HG03575 (cell line): ENCODE measurements around the gene NKTR.
"Not testable (repeated sequence)": the region's sequence is repeated elsewhere in the genome, so short reads cannot be mapped to it uniquely, and the experiment has no call there.

Experiments
- ATAC-seq: cut with Tn5 transposase; IDR thresholded peaks from one replicate; pipeline ENCODE4 v1.9.1; 2021; ENCODE audit not compliant: unreplicated experiment, insufficient number of reproducible peaks, low FRiP score; ENCODE audit errors: extremely low read depth

Gene NKTR

DNA sequence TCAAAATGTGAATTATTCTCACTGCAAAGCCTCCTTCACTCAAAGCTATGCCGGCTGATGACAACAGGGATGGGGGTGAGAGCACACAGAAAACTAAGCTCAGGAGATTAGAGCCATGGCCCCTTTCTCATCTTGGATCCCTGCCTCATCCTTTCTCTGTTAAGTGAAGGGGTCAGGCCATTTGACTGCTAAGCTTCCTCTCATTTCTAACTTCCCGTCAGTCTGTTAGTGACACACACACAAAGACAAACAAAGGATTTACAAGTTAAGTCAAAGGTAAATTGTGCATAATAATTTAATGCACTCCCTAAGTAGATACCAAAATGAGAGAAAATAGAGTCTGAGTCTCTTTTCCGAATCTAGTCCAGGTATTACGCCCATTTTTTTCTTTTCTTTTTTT lies 8.7 kb upstream of the NKTR start:
- no peak for ATAC-seq

DNA sequence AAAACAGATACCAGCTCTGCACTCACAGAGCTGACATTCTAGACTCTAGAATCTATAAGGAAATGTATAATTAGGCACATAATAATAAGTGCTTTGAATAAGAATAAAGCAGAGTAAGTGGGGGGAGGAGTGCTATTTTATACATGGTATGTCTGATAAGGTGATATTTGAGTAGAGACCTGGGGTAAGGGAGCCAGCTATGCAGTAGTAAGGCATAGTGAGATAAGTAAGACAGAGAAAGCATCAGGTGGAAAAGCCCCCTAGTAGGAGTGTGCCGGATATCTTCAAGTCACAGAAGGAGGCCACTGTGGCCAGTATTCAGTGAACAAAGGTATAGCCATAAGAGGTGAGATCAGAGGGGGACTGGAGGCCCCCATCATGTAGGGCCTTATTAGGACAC lies 6.9 kb upstream of the NKTR start:
- ATAC-seq = no peak

DNA sequence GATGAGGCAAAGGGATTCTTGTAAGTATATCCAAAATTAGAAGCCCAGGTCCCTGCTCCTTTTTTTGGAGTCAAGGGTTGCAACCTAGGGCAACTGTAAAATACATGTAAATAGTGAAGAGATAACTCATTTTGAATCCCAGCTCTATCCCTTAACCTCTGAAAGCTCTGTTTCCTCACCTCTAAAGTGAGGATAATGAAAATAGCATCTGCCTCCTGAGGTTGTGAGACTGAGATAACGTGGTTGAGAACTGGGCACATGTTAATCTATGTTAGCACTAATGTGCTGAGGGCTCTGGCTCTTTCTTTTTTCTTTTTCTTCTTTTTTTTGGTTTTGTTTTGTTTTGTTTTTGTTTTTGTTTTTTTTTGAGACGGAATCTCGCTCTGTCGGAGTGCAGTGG lies 4.8 kb upstream of the NKTR start:
- no peak for ATAC-seq

DNA sequence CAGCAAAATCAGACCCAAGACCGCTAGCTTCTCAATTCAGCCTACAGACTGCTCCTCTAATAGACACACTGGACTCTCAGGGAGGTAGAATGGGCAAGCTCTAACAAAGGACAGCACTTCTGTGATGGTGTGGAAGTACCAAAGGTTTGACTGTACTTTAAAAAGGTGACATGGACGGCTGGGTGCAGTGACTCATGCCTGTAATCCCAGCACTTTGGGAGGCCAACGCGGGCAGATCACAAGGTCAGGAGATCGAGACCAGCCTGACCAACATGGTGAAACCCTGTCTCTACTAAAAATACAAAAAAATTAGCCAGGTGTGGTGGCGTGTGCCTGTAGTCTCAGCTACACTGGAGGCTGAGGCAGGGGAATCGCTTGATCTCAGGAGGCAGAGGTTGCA lies 3.4 kb upstream of the NKTR start:
- ATAC-seq = not testable (repeated sequence)

DNA sequence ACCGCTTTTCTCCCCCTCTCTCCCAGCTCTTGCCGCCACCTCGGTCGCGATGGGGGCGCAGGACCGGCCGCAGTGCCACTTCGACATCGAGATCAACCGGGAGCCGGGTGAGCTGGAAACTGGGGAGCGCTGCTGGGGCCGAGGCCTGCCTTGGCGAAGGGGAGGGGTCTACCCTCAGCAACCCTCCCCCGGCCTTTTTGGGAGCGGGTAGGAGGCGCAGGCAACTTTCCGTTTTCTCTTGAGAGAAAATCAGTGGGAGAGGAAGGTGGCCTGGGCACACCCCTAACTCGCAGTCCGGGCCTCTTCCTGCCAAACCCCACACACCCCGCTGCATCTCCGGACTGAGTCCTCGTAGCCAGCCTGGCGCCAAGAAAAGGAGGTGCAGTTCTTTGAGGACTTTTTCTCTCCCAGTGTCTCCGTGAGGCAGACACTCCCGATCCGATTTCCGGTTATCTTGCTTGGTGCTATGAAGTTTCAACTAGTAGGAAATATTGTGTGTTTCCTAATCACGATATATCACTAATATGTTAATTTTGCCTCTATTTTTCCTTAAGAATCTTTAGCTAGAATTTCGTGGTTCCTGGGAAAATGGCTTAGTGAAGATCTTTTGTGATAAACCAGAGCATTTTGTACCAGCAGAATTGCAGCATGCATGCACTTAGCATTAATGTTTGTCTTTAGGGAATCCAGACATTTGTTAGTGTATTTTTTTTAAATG lies 631 bp downstream of the NKTR start:
- ATAC-seq = no peak

DNA sequence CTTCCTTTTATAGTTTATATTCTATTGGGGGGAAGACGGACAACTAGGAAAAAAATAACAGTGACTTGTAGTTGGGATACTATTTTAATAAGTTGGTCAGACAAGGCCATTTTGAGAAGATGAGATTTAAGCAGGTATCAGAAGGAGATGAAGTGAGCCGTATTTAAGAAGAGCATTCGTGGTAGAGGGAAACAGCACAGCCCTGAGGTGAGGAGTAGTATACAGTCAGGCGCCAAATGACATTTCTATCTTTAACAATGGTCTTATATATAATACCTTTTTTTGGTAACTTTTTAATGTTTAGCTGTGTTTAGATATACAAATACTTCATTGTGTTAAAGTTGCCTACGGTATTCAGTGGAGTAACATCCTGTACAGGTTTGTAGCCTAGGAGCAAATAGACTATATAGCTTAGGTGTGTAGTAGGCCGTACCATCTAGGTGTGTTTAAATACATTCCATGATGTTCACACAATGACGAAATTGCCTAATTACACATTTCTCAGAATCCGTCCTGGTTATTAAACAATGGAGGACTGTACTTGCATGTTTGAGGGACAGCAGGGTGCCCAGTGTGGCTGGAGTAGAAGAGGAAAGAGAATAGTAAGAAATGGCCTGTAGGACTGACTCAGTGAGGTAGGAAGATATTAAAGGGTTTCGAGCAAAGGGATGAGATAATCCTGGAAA lies 1.6 kb downstream of the NKTR start:
- ATAC-seq = no peak

DNA sequence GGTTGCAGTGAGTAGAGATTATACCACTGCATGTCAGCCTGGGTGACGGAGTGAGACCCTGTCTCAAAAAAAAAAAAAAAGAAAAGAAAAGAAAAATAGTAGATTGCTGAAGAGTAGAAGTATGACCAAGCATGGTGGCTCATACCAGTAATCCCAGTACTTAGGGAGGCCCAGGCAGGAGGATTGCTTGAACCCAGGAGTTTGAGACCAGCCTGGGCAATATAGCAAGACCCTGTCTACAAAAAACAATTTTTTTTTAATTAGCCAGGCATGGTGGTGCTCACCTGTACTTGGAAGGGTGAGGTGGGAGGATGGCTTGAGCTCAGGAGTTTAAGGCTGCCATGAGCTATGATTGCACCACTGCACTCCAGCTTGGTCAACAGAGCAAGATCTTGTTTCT lies 2.5 kb downstream of the NKTR start:
- no peak for ATAC-seq

DNA sequence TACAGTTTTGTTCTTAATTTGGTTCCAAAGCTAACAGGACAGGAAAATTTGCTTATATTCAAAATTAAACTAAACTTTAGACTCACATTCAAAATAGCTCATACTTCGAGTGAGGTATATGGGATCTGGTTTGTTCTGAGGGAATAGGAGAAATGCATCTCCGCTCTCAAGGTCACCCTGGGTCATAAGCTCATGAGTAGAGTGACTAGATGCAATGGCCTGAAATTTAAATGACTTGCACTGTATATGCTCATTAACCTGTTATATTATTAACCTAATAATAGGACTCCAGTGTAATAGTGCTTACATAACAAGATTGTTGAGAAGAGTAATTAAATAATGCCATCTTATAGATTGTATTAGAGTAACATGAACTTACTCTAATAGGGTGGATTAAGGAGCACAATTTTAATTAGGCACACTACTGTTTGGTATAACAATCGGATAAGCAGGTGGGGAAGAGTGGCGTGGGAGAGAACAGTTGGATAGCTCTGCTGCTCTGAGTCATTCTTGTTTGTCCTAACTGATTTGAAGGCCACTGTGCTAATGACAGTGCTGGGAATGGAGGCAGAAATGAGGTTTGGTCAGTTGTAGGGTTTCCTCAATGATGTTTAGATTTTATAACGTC lies 5.2 kb downstream of the NKTR start:
- ATAC-seq = no peak

DNA sequence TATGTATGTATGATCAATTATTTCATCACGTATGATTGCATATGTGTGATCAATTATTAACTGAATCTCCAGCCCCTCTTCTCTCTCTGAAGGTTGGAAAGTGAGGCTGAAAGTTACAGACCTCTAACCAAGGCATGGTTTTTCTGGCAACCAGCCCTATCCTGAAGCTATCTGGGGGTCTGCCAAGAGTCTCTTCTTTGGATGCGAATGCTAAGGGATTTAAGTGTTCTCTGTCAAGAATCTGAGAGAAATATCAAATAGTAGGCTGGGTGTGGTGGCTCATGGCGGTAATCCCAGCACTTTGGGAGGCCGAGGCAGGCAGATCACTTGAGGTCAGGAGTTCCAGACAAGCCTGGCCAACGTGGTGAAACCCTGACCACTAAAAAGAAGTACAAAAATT lies 8.1 kb downstream of the NKTR start:
- no peak for ATAC-seq

DNA sequence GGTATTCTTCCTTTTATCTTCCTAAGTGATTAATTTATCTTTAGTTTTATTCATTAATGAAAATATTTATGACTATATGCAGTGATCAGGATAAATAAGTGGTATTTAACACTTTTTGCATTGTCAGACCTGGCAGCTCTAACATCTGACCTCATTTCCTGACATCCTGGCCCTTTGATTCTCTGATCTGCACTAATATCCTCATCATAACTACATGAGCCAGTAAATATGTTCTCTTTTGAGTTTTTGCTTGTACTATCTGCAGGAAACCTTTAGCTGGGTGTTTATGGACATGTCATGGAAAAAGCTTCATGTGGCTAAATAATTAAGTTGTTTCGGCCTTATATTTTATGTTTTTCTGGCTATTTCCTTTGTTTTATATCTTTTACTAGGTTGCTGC lies 10.5 kb downstream of the NKTR start:
- no peak for ATAC-seq

DNA sequence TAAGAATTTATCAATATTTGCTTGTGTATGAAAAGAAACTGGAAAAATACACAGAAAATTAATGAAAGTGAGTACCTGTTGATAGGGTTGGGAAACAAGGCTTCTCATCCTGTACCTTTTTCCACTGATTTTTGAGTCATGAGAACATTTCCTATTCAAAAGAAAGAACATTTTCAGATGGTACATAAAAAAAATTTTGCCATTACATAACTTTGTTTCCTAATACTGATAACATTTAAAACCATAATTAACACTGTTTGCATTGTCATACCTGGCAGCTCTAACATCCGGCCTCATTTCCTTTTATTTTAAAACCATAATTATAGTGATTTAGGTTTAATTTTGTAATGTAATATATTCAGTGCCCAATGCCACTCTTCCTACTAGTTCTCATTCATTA lies 11.7 kb downstream of the NKTR start:
- ATAC-seq = no peak

DNA sequence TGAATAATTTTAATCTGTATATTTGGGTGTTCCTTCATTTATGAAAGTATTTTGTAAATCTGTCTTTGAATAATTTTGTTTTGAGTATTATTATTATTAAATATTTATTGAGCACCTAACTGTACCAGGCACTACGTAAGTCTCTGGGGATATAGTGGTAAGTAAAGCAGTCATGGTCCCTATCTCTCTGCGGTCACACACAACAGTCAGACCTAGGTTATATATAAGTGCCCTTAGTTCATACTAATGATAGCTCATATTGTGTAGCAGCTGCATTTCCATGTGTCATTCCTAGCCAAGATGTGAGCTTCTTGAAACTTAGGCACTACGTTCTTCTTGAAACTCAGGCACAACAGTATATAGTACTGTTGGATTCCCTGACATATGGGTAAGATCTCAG lies 12.4 kb downstream of the NKTR start:
- ATAC-seq = no peak

DNA sequence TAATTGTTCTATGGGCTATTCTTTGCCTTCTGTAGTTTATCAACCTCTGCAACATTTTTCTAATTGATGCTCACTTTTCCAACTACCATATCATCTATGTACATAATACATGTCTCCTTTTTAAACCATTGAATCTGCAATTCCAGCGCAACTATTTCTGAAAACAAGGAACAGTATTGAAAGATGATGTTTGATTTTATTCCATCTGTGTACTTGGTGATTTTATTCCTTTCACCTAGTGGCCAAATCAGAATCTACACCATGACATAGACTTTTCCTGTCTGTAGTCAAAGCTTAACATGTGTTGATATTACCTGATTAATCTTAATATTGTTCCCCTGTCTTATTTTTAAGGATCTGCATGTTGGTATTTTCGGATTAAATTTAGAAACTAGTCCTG lies 13.0 kb downstream of the NKTR start:
- no peak for ATAC-seq

DNA sequence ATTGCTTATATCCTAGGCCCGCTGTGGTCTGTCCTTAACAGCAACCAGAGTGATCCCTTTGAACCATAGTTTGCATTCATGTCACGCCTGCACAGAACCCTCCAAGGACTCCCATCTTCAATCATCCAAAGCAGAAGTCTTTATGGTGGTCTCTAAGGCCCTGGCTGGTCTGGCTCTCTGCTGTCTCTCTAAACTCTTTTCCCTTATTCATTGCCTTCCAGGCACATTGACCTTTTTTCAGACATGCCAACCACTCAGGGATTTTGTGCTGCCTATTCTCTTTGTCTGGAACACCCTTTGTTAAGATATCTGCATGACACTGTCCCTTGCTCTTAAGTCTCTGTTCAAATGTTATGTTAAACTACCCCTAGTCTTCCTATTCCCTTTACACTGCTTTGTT lies 31.1 kb downstream of the NKTR start:
- no peak for ATAC-seq

DNA sequence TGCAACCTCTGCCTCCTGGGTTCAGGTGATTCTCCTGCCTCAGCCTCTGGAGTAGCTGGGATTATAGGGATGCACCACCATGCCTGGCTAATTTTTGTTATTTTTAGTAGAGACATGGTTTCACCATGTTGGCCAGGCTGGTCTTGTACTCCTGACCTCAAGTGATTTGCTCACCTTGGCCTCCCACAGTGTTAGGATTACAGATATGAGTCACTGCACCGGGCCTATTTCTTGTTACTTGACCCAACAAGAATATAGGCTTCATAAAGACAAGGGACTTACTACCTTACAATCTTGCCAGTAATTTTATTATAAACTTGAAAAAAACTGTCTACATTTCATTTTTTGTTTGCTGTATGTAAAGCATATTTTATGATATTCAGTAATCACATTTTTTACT lies 31.7 kb downstream of the NKTR start:
- no peak for ATAC-seq

DNA sequence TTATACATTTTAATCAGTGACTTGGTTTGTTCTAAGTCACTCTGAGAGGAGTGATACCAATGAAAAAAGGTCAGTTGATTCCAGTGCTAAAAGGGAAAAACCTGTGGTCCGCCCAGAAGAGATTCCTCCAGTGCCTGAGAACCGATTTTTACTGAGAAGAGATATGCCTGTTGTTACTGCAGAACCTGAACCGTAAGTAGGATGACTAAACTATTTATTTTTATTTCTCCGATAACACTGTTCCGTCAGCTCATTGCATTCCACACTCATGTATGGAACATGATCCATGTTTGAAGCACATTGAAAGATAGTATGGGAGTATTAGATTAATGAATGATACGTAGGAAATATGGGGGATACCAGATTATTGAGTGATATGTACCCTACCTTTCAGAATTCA lies 33.1 kb downstream of the NKTR start:
- ATAC-seq = no peak

DNA sequence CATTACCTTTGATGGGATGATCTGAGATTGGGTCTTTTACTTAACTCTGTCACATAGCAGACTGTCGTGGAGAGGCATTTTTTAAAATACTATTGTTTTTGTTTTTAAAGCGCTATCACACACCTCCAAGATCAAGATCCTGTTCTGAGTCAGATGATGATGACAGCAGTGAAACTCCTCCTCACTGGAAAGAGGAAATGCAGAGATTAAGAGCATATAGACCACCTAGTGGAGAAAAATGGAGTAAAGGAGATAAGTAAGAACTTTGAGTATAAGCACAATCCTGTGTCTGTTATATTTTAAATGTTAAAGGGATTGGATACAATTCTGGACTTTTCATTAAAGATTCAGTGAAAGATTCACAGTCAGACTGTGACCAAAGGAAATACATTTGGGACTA lies 34.6 kb downstream of the NKTR start:
- ATAC-seq = no peak

DNA sequence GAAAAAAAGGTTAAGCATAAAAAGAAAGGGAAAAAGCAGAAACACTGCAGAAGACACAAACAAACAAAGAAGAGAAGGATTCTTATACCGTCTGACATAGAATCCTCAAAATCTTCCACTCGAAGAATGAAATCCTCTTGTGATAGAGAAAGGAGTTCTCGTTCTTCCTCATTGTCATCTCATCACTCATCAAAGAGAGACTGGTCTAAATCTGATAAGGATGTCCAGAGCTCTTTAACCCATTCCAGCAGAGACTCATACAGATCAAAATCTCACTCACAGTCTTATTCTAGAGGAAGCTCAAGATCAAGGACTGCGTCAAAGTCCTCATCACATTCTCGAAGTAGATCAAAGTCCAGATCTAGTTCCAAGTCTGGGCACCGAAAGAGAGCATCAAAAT lies 36.5 kb downstream of the NKTR start:
- ATAC-seq = no peak

DNA sequence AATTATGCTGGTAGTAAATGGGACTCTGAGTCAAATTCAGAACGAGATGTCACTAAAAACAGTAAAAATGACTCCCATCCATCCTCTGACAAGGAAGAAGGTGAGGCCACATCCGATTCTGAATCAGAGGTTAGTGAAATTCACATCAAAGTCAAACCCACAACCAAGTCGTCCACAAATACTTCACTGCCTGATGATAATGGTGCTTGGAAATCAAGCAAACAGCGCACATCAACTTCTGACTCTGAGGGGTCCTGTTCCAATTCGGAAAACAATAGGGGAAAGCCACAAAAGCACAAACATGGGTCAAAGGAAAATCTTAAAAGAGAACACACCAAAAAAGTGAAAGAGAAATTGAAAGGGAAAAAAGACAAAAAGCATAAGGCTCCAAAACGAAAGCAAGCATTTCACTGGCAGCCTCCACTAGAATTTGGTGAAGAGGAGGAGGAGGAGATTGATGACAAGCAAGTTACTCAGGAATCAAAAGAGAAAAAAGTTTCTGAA lies 37.9 kb downstream of the NKTR start:
- no peak for ATAC-seq

DNA sequence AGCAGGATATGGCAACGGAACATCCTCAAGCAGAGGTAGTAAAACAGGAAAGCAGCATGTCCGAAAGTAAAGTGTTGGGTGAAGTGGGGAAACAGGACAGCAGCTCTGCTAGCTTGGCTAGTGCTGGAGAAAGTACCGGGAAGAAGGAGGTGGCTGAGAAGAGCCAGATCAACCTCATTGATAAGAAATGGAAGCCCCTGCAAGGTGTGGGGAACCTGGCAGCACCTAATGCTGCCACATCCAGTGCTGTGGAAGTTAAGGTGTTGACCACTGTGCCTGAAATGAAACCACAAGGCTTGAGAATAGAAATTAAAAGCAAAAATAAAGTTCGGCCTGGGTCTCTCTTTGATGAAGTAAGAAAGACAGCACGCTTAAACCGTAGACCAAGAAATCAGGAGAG lies 38.7 kb downstream of the NKTR start:
- no peak for ATAC-seq
